GM23338 (cell line): Measurements from ENCODE around the gene TMEM107. TPM values are rescaled to one million over a fixed set of nuclear protein-coding genes. Genes with fewer than 3 reads are reported as not detected.
A peak's percentile ranks its signal among the peaks of the same experiment; 100 is the strongest.

Experiments
- ATAC-seq: fragments of 200-7000 bp; cut with Tn5 transposase; 3 replicates; pipeline ENCODE4 v1.9.1; 2020
- DNase-seq: peaks from one replicate; pipeline ENCODE4 v3.0.0-alpha.2; 2015; ENCODE audit warnings: low spot score
- H2AFZ ChIP-seq: fragments of 200-600 bp; sonication (generic); 2 replicates; pipeline ENCODE4 v1.8.0; 2016; ENCODE audit warnings: antibody characterized with exemption, mild to moderate bottlenecking, moderate library complexity
- H3F3A ChIP-seq: fragments of 200-600 bp; sonication (generic); replicated peaks from 2 replicates; pipeline ENCODE4 v1.8.0; 2017; ENCODE audit warnings: antibody characterized with exemption, mixed run types, low read depth
- H3K27ac ChIP-seq: fragments of 200-600 bp; sonication (generic); 2 replicates; pipeline ENCODE4 v1.6.1; 2016; ENCODE audit warnings: low read depth
- H3K27me3 ChIP-seq: fragments of 200-600 bp; sonication (generic); 2 replicates; pipeline ENCODE4 v1.8.0; 2016; ENCODE audit warnings: mild to moderate bottlenecking, mixed run types, moderate library complexity; ENCODE audit not compliant: insufficient read depth
- H3K36me3 ChIP-seq: fragments of 200-600 bp; sonication (generic); 2 replicates; pipeline ENCODE4 v1.8.0; 2016; ENCODE audit warnings: mild to moderate bottlenecking; ENCODE audit not compliant: insufficient read depth
- H3K4me1 ChIP-seq: fragments of 200-600 bp; sonication (generic); 2 replicates; pipeline ENCODE4 v1.8.0; 2016; ENCODE audit warnings: mild to moderate bottlenecking, moderate library complexity; ENCODE audit not compliant: insufficient read depth
- H3K4me2 ChIP-seq: fragments of 200-600 bp; sonication (generic); 2 replicates; pipeline ENCODE4 v1.7.1; 2017; ENCODE audit warnings: mixed run types
- H3K4me3 ChIP-seq: fragments of 200-600 bp; sonication (generic); 2 replicates; pipeline ENCODE4 v1.6.1; 2016; ENCODE audit warnings: mixed run types
- H3K79me2 ChIP-seq: fragments of 200-600 bp; sonication (generic); replicated peaks from 2 replicates; pipeline ENCODE4 v1.8.0; 2017; ENCODE audit warnings: mild to moderate bottlenecking; ENCODE audit not compliant: insufficient read depth
- H3K9me2 ChIP-seq: fragments of 200-600 bp; sonication (generic); 2 replicates; pipeline ENCODE4 v1.8.0; 2017; ENCODE audit not compliant: insufficient read depth
- H4K20me1 ChIP-seq: fragments of 200-600 bp; sonication (generic); replicated peaks from 2 replicates; pipeline ENCODE4 v1.8.0; 2017; ENCODE audit warnings: mild to moderate bottlenecking; ENCODE audit not compliant: insufficient read depth
- H3K27ac Mint-ChIP-seq: 2 replicates; pipeline ENCODE4 v1.8.0; 2020; ENCODE audit warnings: inconsistent platforms, mild to moderate bottlenecking, moderate library complexity, mixed read lengths
- H3K27me3 Mint-ChIP-seq: 3 replicates; pipeline ENCODE4 v1.8.0; 2022; ENCODE audit warnings: low read depth, mild to moderate bottlenecking, moderate library complexity, mixed read lengths, inconsistent platforms; ENCODE audit not compliant: insufficient read depth, poor library complexity
- H3K36me3 Mint-ChIP-seq: 3 replicates; pipeline ENCODE4 v1.8.0; 2021; ENCODE audit warnings: low read depth, mild to moderate bottlenecking, inconsistent platforms, moderate library complexity, mixed read lengths
- H3K4me1 Mint-ChIP-seq: 3 replicates; pipeline ENCODE4 v1.8.0; 2020; ENCODE audit warnings: mild to moderate bottlenecking, inconsistent platforms, mixed read lengths
- H3K4me3 Mint-ChIP-seq: 3 replicates; pipeline ENCODE4 v1.8.0; 2021; ENCODE audit warnings: moderate library complexity, mild to moderate bottlenecking, inconsistent platforms, mixed read lengths
- H3K9me3 Mint-ChIP-seq: 3 replicates; pipeline ENCODE4 v1.8.0; 2020; ENCODE audit warnings: moderate library complexity, mild to moderate bottlenecking, inconsistent platforms, mixed read lengths
- EZH2phosphoT487 ChIP-seq: fragments of 200-600 bp; sonication (generic); IDR thresholded peaks from one replicate; pipeline ENCODE4 v1.8.1; 2018; ENCODE audit warnings: antibody characterized with exemption; ENCODE audit not compliant: unreplicated experiment
- POLR2AphosphoS5 ChIP-seq: IDR thresholded peaks from 2 replicates; pipeline ENCODE4 v1.6.1; 2016; ENCODE audit warnings: antibody characterized with exemption, low read depth
- STAT1 ChIP-seq: IDR thresholded peaks from one replicate; pipeline ENCODE4 v1.6.1; 2016; ENCODE audit warnings: antibody characterized with exemption; ENCODE audit not compliant: unreplicated experiment
- ZNF114 ChIP-seq: fragments of 250-450 bp; sonication (Bioruptor Pico); IDR thresholded peaks from 2 replicates; pipeline ENCODE4 v1.5.0; 2020; ENCODE audit warnings: mild to moderate bottlenecking, moderate library complexity
- ZNF331 ChIP-seq: fragments of 250-450 bp; sonication (Bioruptor Pico); IDR thresholded peaks from 2 replicates; pipeline ENCODE4 v1.5.0; 2020; ENCODE audit warnings: low read depth, mild to moderate bottlenecking, moderate library complexity
- polyA plus RNA-seq: library from polyadenylated mRNA; unstranded; fragments of >200 nt; fragmentation: Nextera tagmentation; extraction: Ambion mirVana; gene quantifications from 2 replicates; pipeline ENCODE4 v1.2.1, GENCODE V29; 2016
- total RNA-seq: library from RNA; depleted of rRNA; stranded (reverse); fragments of >200 nt; shearing (Covaris generic); gene quantifications from 2 replicates; pipeline ENCODE4 v1.2.3, GENCODE V29; 2014
- TF ChIP-seq, protein P1 (sequence below): fragments of 250-450 bp; sonication (Bioruptor Pico); IDR thresholded peaks from 2 replicates; pipeline ENCODE4 v1.5.0; 2020; ENCODE audit warnings: mild to moderate bottlenecking, moderate library complexity

Gene TMEM107
- total and polyA plus RNA-seq, 2 experiments from 2014 or later: 10.8 to 20.4 TPM

DNA sequence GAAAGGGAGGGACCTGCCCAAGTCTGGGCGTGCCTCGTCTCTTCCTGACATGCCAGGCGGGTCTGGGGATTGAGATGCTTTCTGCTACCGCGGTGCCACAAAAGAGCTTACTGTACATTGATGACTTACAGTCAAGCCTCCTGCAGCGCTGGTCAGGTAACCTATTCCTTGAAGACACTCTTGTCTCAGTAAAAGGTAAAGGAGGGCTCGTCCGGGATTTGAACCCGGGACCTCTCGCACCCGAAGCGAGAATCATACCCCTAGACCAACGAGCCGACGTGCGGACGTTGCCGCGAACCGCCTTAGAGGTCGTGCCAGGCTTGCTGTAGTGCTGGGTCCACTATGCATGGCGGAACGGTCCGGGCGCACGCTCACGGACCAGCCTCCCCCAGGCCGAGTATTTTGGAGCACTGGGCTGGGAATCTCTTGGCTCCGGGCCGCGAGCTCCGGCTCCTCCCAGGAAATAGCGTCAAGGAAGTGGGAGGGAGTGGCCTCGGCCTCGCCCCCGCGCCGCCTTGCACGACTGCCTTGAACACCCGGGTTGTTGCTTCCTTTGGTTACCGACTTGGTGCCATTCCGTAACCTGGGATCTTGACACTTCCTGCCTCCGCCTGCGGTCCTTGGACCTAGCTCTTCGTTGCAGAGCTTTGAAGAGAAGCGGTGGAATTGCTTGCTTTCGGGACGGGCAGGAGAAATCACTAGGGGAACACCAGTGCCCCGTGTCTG lies 46.6 kb upstream of the TMEM107 start (continued):
- TF ChIP-seq, protein P1, sequence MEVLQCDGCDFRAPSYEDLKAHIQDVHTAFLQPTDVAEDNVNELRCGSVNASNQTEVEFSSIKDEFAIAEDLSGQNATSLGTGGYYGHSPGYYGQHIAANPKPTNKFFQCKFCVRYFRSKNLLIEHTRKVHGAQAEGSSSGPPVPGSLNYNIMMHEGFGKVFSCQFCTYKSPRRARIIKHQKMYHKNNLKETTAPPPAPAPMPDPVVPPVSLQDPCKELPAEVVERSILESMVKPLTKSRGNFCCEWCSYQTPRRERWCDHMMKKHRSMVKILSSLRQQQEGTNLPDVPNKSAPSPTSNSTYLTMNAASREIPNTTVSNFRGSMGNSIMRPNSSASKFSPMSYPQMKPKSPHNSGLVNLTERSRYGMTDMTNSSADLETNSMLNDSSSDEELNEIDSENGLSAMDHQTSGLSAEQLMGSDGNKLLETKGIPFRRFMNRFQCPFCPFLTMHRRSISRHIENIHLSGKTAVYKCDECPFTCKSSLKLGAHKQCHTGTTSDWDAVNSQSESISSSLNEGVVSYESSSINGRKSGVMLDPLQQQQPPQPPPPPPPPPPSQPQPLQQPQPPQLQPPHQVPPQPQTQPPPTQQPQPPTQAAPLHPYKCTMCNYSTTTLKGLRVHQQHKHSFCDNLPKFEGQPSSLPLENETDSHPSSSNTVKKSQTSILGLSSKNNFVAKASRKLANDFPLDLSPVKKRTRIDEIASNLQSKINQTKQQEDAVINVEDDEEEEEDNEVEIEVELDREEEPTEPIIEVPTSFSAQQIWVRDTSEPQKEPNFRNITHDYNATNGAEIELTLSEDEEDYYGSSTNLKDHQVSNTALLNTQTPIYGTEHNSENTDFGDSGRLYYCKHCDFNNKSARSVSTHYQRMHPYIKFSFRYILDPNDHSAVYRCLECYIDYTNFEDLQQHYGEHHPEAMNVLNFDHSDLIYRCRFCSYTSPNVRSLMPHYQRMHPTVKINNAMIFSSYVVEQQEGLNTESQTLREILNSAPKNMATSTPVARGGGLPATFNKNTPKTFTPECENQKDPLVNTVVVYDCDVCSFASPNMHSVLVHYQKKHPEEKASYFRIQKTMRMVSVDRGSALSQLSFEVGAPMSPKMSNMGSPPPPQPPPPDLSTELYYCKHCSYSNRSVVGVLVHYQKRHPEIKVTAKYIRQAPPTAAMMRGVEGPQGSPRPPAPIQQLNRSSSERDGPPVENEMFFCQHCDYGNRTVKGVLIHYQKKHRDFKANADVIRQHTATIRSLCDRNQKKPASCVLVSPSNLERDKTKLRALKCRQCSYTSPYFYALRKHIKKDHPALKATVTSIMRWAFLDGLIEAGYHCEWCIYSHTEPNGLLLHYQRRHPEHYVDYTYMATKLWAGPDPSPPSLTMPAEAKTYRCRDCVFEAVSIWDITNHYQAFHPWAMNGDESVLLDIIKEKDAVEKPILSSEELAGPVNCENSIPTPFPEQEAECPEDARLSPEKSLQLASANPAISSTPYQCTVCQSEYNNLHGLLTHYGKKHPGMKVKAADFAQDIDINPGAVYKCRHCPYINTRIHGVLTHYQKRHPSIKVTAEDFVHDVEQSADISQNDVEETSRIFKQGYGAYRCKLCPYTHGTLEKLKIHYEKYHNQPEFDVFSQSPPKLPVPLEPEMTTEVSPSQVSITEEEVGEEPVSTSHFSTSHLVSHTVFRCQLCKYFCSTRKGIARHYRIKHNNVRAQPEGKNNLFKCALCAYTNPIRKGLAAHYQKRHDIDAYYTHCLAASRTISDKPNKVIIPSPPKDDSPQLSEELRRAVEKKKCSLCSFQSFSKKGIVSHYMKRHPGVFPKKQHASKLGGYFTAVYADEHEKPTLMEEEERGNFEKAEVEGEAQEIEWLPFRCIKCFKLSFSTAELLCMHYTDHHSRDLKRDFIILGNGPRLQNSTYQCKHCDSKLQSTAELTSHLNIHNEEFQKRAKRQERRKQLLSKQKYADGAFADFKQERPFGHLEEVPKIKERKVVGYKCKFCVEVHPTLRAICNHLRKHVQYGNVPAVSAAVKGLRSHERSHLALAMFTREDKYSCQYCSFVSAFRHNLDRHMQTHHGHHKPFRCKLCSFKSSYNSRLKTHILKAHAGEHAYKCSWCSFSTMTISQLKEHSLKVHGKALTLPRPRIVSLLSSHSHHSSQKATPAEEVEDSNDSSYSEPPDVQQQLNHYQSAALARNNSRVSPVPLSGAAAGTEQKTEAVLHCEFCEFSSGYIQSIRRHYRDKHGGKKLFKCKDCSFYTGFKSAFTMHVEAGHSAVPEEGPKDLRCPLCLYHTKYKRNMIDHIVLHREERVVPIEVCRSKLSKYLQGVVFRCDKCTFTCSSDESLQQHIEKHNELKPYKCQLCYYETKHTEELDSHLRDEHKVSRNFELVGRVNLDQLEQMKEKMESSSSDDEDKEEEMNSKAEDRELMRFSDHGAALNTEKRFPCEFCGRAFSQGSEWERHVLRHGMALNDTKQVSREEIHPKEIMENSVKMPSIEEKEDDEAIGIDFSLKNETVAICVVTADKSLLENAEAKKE (CRISPR knock-in tag): no peak

DNA sequence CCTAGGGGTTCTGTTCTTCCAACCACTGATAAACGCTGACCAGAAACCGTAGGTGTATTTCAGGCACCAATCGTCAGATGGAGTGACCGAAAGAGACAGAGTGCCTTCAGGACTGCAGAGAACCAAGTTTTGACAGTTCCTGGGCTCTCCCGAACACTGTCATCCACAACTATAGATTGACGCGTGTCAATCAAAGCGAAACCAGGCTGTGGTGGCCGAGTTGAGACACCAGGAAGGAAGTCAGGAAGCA lies 46.1 kb upstream of the TMEM107 start:
- peaks cover 21% of the 10 kb centered on the region for H3K36me3 Mint-ChIP-seq
- ATAC-seq: peak; percentile 1; the same call in 1 of the 3 replicates
- Histone ChIP-seq H3K9me2 (no peaks in the 10 kb centered on the region), H3K27me3 (no peaks in the 10 kb centered on the region), H3K36me3 (no peaks in the 10 kb centered on the region), H3K79me2 (no peaks in the 10 kb centered on the region), H2AFZ (no peak overlapping the region), H3K4me1 (peaks cover under 1% of the 10 kb centered on the region; the same call in 1 of the 2 replicates), H3K27ac (peak overlapping the region; percentile 27; the same call in 1 of the 2 replicates), H3K4me3 (peak overlapping the region; percentile 81), H3K4me2 (peak overlapping the region; percentile 92), H3F3A (peaks cover 31% of the 10 kb centered on the region), H4K20me1 (no peaks in the 10 kb centered on the region)
- H3K4me1 Mint-ChIP-seq: peaks cover 8% of the 10 kb centered on the region
- H3K27me3 Mint-ChIP-seq: peaks cover 61% of the 10 kb centered on the region
- peaks cover 34% of the 10 kb centered on the region for H3K9me3 Mint-ChIP-seq
- TF ChIP-seq ZNF114 (CRISPR knock-in tag) (no peak), EZH2phosphoT487 (no peak), ZNF331 (no peak), STAT1 (no peak), POLR2AphosphoS5 (no peak)
- TF ChIP-seq, protein P1 (CRISPR knock-in tag): no peak
- no peak for DNase-seq
- peak overlapping the region; percentile 99 for H3K27ac Mint-ChIP-seq
- peak overlapping the region; percentile 95 for H3K4me3 Mint-ChIP-seq
